SKM-1 (cell line): ENCODE results near the gene HES3.

ENCODE experiments used
- DNase-seq: peaks from one replicate; lab custom pipeline; 2025; ENCODE audit not compliant: unreplicated experiment; lab: John Stamatoyannopoulos, UW

Gene HES3

DNA sequence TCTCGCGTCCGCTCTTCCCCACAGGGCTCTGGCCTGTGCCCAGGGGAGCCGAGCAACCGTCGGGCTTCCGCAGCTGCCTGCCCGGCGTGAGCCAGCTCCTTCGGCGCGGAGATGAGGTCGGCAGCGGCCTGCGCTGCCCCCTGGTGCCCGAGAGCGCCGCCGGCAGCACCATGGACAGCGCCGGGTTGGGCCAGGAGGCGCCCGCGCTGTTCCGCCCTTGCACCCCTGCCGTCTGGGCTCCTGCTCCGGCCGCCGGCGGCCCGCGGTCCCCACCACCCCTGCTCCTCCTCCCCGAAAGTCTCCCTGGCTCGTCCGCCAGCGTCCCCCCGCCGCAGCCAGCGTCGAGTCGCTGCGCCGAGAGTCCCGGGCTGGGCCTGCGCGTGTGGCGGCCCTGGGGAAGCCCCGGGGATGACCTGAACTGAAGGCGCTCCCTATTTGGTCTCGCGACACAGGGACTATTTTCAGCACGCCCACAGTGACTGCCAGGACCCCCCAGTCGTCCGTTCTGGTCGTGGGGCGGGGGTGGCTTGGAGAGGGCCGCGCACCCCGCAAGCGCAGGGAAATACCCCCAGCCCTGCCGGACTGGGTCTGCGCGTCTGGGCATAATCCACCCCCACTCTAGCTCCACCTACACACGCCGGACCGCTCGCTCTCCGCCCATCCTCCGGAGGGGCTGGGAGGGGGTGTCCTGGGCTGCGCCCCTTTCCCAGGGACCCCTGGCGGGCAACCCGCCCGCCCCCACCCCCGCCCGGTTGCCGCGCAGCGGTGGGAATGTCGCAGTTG lies 1.3 kb downstream of the HES3 start:
- DNase-seq, result no peak

DNA sequence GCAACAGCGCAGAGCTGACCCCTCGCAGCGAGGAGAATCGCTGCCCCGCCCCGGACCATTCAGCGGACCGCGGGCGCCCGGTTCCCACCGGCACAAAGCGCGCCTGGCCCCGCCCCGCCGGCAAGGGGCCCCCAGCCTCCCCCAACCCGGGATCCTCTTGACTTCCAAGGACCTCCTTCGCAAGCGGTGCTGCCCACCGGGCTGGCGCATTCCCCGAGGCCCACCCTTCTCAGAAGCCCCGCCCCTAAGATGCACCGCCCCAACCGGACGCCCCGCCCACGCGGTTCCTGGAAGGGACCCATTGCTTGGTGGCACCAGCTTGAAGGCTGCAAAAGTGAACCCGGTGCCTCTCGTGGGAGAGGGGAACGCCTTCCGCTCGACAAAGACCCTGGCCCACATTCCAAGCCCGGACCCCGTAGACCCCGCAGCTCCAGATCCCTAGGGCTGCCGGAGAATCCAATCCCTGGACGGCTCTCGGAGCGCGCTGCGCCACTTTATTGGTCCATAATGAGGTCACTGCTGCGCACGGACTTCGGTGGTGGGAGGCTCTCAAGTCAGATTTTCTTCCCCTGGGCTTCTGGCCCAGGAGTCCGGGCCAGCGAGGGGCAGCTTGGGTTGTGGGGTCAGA lies 2.0 kb downstream of the HES3 start:
- DNase-seq, result no peak

DNA sequence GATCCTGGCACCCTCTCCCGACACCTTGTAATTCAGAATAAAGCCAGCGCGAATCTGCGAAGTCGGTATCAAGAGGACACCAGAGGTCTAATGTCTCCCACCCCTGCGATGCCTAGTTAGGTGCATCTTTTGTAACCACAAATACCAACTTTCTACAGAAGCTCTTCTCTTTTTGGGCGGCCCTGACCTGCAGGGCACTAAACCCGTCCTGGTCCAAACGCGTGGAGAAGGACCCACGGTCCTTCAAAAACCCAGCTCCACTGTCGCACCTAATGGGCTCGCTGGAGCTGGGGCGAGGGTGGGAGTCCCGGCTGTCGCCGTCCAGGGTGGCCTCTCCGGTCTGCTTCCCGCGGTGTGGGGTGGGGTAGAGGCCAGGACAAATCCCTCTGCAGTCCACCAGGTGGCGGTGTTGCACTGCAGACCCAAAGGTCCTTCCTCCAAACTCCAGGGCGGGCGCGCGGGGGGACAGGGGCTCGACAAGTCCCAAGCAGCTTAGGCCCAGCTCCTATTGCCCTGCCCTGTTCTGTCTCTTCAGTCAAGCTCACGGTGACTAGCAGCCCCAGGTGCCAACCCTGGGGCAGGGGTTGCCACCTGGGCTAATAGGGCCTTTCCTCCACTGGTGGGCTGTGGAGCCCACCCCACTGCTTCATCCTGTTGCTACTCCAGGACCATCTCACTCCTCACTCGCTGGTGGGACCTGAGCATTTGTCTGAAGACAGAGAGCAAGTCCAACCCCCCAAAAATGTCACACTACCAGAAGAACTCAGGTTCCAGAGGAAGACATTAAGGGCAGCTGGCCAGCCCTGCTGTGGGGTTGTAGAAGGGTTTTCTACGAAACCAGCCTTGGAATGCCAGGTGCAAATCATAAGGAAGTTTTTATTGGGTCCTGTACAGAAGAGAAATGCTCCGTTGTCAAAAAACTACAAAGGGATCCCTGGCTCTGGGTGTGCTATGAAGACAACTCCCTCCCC lies 2.8 kb downstream of the HES3 start:
- no peak for DNase-seq

DNA sequence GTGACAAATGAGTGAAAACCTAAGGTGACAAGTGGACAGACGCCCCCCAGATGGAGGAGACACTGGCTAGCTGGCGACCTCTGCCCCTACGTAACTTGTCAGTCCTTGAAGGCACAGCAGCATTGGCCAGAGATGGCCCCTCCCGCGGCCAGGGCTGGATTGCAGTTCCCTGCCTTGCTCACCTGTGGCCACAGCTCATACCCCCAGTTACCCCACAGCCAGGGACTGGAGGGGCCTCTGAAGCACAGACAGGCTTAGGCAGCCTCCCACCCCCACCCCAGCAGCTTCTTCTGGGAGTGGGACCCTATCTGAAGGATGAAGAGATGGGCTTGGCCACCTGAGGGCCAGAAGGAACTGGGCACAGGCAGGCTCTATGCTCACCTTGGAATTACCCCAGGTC lies 3.7 kb downstream of the HES3 start:
- no peak for DNase-seq

DNA sequence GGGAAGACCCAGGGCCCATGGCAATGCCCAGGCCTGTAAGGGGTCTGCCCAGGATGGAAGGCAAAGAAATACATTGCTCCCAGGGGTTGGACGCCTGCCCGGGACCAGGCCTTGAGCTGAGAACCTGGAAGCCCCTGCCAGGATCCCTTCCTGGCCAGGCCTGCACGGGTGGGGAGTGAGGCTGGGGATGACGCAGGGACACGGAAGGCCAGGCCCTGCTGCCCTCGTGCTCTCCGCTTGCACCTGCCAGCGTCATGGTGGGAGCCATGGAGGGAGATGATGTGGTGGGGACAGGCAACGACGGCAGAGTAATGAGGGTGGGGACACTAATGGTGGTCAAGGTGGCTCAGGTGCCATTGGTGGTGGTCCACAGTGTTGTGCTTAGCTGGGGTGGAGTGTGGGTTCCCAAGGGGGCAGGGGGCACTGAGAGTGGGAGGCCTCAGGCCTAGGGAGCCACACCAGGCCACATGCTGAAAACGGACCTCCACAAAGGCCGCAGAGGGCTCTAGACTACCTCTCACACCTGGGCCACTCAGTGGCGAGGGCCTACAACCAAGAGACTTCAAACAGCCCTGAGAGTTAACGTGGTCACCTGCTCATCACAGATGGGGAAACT lies 4.3 kb downstream of the HES3 start:
- no peak for DNase-seq

DNA sequence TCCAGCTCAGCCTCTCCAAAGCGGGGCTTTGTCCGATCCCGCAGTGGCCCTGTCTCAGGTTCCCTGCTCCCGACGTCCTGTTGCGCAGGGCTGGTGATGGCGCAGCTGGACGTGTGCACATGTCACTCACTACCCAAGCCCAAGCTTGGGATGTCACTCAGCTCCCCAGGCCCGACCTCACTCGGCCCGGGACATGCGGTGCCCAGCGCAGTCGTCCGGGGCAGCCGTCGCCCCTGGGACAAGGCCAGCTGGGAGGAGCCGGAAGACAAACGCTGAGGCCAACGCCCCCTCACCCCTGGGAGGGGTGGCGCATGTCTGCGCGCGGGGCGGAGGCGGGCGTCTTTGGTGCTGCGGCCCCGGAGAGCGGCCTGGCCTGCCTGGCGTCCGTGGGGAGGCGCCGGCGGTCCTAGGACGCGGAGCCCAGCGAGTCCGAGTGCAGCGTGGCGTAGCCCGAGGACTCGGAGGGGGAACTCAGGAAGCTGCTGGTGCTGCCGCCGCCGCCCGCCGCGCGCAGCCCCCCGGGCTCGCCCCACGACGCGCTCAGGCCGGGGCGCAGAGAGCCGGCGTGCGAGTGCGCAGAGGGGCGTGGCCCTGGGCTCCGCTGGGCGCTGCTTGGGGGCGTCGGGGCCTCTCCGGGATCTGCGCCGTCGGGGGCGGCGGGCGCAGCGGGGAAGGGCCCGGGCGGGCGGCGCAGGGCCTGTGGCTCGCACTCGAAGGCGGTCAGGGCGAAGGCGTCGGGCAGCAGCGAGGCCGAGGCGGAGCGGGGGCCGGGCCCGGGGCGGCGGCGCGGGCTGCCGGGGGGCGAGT lies 5.2 kb downstream of the HES3 start:
- DNase-seq, result no peak

DNA sequence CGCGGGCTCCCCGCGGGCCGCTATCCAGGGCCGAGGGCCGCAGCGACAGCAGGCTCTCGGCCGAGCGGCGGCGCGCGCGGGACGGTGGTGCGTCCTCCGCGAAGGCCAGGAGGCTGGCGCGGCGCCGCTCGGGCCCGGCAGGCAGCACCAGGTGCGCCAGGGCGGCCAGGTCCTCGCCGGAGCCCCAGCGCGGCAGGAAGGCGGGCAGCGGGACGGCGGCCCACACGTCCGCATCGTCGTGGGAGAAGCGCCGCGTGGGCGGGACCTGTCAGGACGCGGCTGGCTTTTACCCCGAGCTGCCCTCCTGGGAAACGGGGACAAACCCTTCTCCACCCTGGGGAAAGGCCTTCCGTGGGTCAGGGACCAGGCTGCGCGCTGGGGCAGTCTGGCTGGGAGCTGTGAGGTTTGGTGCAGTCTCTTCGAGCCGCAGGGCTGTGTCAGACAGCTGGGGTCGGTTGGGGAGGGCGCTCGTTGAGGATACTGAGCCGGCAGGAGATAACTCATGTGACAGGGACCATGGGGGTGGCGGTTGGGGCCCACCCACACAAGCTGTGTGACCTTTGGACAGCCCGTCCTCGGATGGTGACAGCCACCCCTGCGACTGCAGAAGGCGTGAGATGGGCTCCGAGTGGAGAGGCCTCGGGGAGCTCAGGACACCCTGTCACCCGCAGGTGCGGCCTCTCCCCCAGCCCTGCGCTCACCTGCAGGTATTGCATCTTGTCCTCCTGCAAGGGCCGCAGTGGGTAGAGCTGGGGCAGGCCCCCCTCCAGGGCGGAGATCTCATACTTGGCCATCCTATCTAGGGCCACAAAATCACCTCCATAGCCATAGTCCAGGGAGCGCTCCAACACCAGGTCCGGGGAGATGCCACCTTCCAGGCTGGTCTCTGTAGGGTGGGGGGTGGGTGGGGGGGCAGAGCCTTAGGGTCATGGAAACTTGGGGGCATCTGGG lies 6.0 kb downstream of the HES3 start:
- no peak for DNase-seq

DNA sequence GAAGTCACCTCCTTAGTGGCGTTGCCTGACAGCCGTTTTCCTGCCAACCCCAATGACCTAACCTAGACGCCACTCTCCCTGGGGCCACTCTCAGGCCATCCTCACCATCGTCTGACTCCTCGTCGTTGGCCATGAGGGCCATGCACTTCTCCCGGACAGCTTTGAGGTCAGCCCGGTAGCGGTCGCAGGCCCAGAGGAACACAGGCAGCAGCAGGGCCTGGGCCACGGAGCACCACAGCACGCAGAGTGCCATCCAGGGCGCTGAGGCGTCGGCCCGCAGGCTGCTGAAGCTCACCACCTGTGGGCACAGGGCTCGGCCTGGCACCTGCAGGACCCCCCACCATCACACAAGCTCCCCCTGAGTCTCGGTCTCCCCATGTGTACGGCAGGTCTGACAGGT lies 7.3 kb downstream of the HES3 start:
- DNase-seq, result no peak

DNA sequence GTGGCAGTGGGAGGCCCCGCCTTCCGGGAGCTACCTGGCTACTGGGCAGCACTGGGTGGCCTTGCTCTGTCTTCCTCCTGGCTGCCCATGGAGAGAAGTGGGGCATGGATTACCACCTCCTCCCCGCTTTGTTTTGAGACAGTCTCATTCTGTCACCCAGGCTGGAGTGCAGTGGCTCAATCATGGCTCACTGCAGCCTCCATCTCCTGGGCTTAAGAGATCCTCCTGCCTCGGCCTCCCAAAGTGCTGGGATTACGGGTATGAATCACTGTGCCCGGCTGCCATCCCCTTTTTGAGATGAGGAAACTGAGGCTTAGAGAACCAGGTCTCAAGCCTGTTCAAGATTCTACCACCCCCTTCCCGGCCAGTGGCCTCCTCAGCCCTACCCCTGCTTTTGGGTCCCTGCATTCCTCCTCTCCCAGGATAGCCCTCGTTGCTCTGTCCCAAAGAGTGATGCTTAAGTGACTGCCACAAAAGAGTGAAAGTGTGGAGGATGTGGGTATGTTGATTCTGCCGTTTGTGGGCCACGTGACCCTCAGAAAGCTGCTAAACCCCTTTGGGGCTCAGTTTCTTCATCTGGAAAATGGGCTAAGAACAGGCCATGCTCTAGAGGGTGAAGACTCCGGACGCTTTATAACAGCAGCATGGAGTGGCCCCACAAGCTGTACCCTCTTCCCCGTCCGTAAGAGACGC lies 7.8 kb downstream of the HES3 start:
- DNase-seq, result no peak

DNA sequence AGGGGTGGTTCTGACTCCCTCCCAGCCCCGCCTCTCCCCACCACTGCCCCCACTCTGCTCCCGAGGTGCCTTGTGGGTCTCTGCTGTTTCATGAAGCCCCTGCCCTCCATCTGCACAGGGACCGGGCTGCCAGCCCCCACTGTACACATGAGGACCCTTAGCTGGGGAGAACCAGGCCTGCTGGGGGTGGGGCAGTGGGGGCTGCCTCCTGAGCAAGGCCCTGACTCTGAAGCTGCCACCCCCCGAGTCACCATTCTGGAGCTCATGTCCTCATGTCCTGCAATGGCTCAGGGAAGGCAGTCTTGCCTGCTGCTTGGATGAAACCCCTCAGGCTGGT lies 8.4 kb downstream of the HES3 start:
- no peak for DNase-seq

DNA sequence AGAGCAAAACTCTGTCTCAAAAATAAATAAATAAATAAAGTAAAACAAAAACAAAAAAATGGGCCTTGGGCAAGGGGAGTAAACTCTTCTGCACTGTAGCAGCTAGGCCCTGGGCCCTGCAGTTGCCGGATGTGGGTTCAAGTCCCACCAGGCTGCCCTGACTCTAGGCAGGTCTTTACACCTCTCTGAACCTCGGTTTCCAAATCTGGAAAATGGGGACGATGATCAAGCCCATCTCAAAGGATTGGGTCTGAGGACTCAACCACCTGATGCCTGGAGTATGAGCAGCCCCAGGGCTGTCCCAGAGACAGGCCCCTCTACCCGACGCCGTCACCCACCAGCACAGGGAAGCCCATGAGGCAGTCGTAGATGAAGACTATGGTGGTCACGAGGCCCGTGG lies 9.4 kb downstream of the HES3 start:
- no peak for DNase-seq

DNA sequence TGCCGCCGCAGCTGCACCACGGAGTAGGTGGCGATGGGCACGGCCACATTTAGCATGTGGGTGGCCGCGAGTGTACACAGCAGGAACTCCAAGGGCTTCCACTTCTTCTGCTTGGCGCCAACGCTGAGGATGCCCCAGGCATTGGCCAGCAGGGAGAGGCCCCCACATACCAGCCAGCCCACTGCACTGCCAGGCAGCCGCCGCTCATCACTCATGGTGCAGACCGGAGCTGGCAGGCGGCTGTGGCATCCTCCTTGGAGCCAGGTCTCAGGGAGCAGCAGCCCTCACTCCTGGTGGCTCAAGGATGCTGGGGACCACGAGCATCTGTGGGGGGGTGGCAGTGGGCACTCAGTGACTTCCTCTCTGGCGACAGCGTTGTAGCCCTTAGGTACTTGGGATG lies 10.7 kb downstream of the HES3 start:
- DNase-seq, result no peak

DNA sequence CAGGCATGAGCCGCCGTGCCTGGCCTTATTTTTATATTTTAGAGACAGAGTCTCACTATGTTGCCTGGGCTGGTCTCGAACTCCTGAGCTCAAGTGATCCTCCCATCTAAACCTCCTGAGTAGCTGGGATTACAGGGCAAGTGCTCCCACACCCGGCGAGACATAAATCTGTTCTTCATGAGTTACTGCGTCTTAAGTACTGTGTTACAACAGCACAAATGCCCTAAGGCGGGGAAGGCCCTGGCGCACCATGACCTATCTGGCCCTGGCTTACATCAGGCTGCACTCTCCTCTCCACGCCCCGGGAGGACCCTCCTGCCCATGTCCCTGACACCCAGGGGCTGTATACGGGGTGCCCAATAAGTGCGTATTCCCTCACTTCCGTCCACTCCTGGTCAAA lies 12.7 kb downstream of the HES3 start:
- DNase-seq, result no peak

DNA sequence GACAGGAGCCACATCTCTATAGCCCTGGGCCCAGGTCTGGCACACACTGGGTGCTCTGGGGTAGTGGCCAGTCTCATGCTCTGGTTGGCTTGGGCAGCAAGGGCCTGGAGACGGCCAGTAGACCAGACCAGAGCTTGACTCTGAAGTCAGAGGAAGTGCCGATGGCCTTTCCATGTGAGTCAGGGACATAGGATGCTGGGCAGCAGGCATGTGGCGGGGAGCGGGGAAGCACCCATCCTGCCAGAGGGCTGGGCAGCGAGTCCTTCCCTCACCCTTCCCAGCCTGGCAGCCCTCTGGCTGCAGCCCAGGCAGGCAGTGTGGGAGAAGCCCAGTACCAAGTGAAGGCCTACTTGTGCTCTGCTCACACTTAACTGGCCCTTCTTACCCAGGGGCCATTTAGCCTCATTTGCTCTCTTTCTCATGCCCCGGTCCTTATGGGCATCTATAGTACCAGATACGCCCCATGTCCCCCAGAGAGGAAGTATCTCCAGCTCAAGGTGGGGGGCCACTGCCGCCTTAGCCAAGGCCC lies 13.6 kb downstream of the HES3 start:
- no peak for DNase-seq

DNA sequence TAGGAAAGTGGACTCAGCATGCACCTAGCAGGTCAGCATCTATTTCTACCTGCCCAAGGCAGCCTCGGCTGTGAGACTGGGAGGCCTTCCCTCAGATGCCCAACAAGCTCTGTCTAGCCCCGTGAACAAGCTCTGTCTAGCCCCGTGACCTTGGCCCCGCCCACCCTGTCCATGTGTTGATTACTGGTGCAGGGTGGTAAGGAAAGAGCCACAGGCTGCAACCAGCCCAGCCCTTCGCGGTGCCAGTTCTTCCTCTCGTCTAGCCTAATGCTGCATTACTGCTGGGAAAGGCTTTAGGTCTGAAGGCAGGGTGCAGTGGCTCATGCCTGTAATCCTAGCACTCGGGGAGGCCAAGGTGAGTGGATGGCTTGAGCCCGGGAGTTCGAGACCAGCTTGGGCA lies 14.7 kb downstream of the HES3 start:
- DNase-seq, result no peak

DNA sequence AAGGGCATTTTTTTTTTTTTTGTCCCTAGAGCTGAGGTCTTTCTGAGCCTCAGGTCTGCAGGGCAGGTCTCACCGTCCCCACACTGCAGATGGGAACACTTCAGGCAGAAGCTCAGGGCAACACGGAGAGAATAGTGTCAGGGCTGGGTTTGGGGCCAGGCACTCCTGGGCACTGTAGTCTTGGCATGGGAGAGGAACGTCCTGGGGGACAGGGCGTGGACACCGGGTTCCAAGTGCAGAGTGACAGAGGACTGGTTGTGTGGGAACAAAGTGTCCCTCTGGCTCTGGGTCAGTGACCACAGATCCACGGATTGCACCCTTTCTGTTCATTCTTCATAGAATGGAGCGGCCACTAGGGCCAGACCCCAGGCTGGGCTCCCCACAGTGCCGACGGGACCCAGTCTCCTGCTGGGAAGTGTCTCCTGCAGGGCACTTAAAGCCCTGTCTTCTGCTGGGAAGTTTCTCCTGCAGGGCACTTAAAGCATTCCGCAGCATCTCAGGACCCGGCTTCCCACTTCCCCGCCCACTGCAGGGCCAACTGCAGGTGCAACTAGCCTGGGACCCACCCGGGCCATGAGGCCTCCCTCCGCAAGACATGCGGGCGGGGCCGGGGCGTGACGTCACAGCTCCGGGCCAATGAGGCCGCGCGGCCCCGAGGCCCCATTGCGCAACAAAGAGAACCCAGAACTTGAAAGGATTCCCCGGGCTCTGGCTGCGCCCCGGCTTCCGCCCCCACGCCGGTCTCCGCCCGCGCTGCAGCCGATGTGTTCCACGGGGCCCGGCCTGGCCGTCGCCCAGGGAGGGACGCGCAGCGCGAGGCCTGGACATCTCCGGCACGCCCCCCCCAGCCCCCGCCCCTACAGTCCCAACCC lies 15.7 kb downstream of the HES3 start:
- DNase-seq, result peak; percentile 17

DNA sequence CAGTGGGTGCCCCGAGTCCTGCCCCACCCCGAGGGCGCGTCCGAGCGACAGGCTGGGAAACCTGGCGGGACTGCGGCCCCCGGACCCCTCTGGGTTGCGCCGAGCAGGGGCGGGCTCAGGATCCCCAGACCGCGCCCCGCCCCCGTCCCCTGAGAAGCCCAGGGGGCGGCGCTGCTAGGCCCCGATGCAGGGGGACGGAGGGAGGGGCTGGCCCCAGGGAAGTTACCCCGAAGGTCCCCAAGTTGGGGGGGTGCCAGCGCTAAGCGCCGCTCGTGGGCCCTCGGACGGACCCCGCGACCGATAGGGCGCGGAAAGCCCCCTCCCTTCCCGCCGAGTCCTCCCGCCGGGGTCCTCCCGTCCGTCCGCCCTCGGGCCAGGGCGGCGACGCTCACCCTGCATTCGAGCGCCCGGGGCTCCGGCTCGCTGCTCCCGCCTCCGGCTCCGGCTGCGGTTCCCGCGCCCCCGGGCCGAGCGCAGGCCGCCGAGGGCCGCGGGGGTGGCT lies 16.5 kb downstream of the HES3 start:
- DNase-seq, result no peak
